ENCODE measurements around the gene MACROD2.

- no peak for TF ChIP-seq TAF1 (IDR thresholded peaks at IDR 0.05; ENCODE audit: borderline replicate concordance, insufficient read depth, low read length)
- no peak for TF ChIP-seq REST (IDR thresholded peaks at IDR 0.05; ENCODE audit: insufficient read depth in 1 of 2, low read depth in 2 of 2, low read length in 2 of 2)
- TF ChIP-seq POLR2AphosphoS5 (IDR thresholded peaks at IDR 0.05; ENCODE audit: low read depth, low read length) = no peak
These were observed 152.7 kb downstream of the MACROD2 start for GRCh38 chr20:14148042-14148441.
